Skeletal muscle cell (primary cell): ENCODE data around the gene SYNPO2.
"Not testable (repeated sequence)": the region's sequence is repeated elsewhere in the genome, so short reads cannot be mapped to it uniquely, and the experiment has no call there.

ENCODE experiments used
- DNase-seq: peaks from one replicate; pipeline ENCODE4 v3.0.0-alpha.2; 2010; ENCODE audit warnings: low read depth
- H3K4me3 ChIP-seq: 2 replicates; pipeline ENCODE4 v1.5.1; 2011; ENCODE audit warnings: low read depth, mild to moderate bottlenecking, control low read depth, low read length, moderate library complexity

Gene SYNPO2

DNA sequence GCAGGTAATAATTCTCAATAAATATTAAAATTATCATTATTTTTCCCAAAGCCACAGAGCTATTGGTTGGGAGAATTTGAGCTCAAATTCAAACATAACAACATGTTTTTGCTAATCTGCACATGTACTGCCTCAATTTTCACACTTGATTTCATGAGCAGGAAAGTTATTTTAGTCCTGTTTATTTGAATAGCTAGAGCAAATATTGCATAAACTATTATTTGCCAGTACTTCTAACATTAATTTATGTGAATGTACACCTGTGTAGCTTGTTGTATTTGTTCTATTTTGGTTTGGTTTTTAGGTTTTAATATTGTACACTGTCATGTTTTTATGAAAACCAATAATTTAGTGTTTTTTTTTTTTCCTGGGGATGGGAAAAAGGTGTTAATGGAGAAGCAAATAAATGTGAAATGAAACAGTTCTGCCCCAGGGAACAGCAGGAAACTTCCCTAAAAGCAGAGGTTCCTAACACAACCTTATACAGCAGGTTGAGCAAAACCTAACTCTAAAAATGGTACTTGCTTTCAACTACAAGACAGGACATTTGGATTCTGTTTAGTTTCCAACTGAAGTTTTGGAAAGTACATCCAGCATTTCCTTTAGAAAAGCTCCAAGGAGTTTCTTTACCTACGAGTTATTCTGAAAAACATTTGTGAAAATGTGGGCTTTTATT, 99.4 kb downstream of the SYNPO2 start:
- no peak for DNase-seq
- no peak overlapping the region for H3K4me3 ChIP-seq

DNA sequence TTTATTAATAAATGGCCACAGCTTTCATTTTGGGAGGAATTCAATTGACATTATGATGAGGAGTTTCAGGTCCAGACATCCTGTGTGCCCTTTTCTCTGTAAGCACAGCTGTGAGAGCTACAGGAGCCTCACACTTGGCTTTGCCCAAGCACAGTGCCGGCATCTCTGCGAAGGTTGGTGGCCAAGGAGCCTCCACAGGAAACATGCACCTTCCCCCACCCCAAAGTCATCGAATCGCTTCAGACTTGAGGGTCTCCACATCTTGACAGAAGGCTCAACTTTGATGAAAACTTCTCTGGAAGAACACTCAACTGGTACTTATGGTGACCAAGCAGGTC, 100.0 kb downstream of the SYNPO2 start:
- no peak for DNase-seq
- H3K4me3 ChIP-seq: no peak overlapping the region

DNA sequence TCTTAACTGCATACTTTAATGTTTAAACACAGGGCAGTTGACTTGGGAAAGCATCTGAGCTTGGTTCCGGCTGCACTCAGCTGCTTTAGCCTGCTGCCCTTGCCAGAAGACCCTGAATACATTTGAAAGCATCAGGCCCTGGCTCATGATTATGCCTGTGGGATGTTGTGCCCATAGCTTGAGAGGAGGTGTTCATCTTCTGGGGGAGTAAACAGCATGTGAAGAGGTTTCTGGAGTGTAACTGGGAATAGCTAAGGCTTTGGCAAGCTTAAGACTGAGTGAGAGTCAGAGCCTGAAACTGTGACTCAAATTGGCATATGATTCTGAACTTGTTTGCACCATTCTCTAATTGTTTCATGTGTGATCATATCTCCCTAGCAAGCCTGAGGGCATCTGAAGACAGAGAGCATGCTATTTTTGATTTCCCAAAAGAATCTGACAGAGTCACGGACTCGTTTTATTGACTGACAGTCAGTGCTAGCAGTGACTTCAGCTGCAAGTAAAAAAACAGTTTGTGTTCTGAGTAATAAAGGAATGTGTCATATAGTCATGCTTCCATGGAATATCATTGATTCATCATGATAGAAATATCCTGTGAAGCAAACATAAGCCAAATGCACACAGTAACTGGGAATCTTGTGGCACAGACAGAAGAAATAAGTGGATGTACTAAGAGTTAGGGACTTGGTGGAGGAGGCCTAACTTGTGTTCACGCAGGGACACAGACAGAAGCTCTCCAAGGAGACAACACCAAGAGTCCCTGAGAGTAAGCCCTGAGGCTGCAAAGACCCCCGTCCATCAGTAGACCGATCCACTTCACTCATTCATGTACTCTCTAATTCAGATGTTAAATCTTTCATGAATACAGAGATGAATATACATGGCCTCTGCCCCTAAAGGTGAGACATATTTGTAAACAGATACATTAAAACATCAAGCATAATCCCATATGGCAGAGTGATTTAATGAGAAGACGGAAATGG, 100.7 kb downstream of the SYNPO2 start:
- peak; percentile 76 for DNase-seq
- H3K4me3 ChIP-seq: no peak overlapping the region

DNA sequence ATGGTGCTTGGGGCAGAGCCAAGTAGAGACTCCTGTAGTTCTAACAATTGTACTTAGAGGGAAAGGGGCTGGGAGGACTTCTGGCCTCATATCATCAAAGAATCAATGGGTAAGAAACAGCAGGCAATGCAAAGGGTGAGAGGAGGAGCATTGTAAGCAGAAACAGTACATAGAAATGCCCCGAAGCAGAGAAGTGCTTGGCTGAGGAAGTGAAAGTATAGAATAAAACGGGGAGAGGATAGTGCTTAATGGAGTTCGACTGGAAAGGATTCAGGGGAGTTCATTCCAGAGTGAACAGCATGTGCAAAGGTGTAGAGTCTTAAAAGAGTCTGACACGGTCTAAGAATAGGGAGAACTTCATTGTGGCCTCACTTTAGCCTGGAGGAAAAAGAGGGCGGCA, 103.0 kb downstream of the SYNPO2 start:
- no peak for DNase-seq
- no peak overlapping the region for H3K4me3 ChIP-seq

DNA sequence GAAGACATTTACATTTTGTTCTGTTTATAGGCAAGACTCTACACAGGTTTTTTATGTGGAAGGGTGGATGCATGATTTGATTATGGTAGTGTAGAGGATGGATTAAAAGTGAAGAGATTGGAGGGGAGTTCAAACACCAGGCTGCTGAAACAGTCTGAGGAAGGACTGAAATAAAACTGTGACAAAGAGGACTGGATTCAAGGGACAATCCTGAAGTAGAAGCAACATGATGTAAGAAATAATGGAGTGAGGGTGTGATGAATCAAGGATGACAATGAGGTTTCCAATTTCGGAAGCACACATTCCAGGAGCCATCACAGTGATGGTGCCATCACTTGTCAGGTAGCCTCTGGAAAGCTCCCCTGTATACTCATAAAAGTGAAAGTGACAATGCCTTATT, 103.5 kb downstream of the SYNPO2 start:
- DNase-seq: no peak
- no peak overlapping the region for H3K4me3 ChIP-seq

DNA sequence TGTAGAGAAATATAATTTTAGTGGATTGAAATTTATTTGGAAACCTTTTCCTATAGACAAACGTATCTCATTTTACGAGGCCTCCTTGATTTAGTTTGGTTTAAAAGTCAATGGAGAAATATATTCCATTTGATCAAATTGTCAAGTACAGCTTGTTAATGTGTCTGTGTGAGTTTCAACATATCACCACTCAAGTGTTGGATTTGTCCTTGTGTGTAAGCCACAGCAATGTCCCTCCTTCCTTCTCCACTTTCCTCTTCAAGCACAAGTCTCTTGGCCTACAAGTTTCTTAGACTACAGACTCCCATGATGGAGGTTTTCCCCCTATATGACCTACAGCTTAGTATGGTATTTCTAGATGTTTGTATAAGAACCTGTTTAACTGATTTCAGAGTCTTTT, 104.7 kb downstream of the SYNPO2 start:
- no peak for DNase-seq
- no peak overlapping the region for H3K4me3 ChIP-seq

DNA sequence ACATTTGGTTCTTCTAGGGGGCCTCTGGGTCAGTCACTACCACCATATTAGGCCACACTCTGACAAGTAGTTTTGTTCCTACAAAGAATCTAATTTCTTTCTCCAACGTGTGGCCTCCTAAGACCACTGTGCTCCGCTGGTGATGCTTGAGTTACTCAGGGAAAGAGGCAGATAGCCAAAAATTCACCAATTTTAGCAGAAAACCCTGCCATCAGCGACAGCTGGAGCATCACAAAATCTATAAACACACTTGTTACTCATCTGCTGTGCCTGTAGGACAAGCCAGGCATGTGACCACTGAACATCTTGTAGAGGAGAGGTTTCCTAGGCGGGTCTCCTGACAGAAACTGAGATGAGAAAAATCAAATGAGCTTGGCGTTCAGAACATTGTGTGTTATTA, 105.4 kb downstream of the SYNPO2 start:
- no peak overlapping the region for H3K4me3 ChIP-seq
- DNase-seq: peak; percentile 20

DNA sequence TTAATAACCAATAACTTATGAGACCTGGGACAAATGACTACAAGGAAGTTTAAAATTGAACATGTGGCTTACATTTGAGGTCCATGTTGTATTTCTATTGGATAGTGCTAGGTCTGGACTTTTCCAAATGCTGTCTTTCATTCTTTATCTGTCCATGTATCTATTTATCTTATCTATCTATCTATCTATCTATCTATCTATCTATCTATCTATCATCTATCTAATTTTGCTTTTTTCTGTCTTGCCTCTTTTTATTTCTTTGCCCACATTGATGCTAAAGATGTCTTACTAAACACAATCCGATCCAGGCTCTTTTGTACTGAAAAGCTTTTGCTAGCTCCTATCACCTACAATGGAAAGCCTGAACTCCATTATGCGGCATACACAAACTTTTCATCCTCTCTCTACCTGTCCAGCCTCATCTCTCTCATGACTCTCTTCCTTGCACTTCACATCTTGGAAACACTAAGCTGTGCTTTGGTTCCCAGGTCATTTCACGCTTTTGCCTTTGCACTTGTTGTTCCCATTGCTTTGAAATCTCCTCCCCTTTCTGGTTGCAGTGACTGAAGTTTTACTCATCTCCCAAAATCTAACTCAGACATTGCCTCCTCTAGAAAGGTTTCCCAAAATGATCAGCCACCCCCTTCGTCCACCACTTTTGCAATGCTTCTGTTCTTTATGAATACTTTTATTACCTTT, 107.2 kb downstream of the SYNPO2 start:
- no peak for DNase-seq
- no peak overlapping the region for H3K4me3 ChIP-seq

DNA sequence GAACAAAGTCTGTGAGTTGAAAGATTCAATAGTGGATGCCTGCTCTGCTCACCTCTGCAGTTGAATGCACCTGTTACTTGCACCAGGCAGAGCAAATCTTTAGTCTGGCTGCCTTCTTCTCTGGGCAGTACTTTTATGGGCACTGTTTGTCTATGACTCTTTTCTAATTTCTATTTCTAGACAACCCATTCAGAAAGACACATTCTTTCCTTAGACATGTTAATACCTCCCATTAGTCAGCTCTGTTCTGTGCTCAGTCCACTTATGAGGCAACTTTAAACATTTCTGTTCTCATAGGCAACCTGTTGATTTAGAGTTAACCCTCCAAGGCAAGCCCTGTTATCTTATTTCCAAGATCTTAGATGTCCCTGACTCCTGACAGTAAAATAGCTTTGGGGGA, 108.9 kb downstream of the SYNPO2 start:
- no peak for DNase-seq
- no peak overlapping the region for H3K4me3 ChIP-seq

DNA sequence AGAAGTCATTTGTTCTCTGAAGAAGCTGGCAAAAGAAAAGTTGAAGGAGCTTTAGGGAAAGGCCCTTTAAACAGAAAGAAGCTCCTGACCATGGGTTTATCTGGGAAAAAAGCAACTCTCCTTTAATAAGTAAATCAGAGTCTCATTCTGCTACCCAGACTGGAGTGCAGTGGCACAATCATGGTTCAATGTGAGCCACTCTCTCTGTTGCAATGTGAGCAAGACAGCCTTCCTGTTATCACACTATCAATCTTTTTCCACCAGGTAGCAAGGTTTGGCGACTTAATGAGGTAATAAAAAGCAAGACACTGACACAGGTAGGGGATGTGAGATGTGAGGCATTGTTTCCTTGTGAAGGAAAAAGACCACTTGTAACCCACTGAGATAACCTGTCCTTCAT, 111.3 kb downstream of the SYNPO2 start:
- H3K4me3 ChIP-seq: no peak overlapping the region
- DNase-seq: no peak

DNA sequence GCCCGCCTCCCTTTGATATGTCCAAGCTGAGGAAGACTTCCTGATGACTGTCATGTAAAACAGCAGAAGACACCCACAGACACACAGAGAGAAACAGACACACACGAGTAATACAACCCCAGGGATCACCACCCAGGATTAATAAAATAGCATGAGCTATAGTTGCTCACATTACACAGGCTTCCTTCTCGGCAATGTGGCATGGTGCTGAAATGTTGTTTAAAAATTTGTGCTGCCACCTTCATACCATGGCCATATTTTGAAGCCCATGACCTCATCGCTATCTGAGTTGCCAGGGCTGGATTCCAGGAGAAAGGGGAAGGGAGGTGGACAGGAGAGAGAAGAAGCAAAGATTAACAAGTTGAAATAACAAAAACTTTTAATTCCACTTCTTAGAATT, 111.7 kb downstream of the SYNPO2 start:
- H3K4me3 ChIP-seq: no peak overlapping the region

DNA sequence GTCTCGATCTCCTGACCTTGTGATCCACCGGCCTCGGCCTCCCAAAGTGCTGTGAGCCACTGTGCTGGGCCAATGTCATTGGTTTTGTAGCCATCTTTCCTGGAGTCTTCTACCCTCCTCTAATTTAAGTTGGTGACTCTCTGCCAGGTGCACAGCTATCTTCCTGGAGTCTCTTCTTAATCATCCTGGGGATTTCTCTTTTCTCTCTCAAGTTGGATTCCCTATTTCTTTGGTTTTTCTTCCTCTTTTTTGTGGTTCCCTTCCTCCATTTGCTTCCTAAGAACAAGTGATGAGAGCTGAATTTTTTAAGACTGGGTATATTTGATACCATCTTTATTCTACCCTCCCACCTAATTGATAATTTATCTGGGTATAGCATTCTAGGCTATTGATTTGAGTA, 113.8 kb downstream of the SYNPO2 start:
- no peak for DNase-seq

More for the DNA sequence above, 111.7 kb downstream of the SYNPO2 start:
- DNase-seq: no peak

DNA sequence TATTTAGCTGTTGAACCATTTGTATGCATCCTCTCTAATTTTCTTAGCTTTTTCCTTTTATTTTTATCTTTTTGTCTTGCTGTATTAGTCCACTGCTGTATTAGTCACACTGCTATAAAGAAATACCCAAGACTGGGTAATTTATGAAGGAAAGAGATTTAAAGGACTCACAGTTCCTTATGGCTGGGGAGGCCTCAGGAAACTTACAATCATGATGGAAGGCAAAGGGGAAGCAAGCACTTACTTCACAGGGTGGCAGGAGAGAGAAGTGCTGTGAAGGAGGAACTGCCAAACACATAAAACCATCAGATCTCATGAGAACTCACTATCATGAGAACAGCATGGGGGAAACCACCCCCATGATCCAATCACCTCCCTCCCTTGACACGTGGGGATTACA, 114.3 kb downstream of the SYNPO2 start:
- not testable (repeated sequence) for H3K4me3 ChIP-seq, DNase-seq

More for the DNA sequence above, 113.8 kb downstream of the SYNPO2 start:
- H3K4me3 ChIP-seq: no peak overlapping the region

DNA sequence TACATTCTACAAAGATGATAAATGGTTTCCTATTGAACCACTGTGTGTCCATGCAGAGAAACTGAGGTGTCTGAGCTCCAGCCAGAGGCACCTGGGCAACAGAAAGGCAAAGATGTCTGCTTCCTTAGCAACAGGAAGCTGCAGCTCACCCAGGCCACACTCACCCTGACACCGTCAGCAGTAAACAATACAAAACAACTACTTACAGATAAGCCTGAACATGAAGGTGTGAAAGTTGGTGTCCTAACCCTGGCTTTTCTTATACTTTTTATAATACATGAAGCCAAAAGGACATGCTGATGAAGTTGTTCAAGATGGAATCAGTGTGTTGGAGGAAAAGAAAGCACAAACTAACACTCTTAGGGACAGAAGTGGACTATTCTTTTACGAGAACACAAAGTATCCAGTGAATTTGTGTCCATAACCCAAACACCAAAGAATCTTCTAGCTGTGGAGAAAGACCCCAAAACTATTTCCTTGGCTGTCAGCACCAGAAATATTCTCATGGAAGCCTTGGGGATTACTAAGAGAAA, 117.3 kb downstream of the SYNPO2 start:
- DNase-seq: no peak
- H3K4me3 ChIP-seq: no peak overlapping the region

DNA sequence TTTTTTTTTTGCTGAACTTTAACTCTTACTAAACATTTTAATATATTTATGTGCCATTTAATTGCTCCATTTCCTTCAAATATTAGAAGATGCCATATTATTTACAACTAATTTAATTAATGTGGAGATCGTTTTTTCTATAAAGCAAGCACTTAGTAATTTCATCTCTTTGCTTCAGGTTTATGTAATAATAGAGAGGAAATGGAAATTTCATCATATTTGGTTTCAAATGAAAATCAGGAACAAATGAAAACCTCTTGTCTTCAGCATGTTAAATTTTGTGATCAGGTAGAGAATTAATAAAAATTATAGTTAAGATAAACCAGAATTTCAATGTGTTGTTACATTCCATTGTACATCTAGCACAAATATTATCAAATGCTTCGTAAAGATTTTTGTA, 120.1 kb downstream of the SYNPO2 start:
- H3K4me3 ChIP-seq: no peak overlapping the region
- DNase-seq: no peak

DNA sequence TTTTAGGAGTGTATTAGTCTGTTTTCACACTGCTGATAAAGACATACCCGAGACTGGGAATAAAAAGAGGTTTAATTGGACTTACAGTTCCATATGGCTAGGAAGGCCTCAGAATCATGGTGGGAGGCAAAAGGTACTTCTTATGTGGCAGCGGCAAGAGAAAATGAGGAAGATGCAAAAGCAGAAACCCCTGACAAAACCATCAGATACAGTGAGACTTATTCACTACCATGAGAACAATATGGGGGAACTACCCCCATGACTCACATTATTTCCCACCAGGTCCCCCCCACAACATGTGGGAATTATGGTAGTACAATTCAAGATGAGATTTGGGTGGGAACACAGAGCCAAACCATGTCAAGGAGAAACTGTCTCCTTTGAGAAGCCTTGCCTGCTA, 121.6 kb downstream of the SYNPO2 start:
- not testable (repeated sequence) for DNase-seq

DNA sequence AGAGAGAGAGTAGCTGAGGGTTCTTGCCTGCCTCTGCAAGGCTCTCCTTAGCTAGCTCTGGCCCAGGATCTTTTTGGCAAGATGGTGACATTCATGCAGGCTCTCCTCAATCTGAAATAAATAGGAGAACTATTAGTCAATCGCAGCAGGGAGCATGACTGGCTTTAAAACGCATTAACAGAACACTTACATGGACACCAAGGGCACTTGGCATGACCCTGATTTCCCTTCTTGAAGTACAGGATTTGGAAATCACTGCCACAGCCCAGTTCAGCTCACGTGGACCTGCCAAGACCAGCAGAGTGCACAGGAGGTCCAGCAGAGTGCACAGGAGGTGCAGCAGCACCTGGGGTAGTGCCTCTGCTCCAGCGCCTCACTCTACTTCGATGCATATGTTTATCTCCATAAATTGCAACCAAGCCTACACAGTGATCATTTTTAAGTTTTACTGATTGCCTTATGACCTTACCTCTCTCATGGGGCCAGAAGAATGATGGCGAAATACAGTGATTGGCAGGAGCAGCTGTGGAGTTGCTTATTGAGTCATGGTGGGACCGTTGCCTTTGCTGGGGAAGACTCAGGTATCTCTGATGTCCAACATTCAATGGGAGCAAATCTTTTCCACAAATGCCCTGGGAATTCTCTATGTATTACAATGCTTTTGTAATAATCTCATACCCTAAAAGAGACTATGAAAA, 122.4 kb downstream of the SYNPO2 start:
- no peak for DNase-seq
- H3K4me3 ChIP-seq: no peak overlapping the region

More for the DNA sequence above, 121.6 kb downstream of the SYNPO2 start:
- H3K4me3 ChIP-seq: not testable (repeated sequence)

DNA sequence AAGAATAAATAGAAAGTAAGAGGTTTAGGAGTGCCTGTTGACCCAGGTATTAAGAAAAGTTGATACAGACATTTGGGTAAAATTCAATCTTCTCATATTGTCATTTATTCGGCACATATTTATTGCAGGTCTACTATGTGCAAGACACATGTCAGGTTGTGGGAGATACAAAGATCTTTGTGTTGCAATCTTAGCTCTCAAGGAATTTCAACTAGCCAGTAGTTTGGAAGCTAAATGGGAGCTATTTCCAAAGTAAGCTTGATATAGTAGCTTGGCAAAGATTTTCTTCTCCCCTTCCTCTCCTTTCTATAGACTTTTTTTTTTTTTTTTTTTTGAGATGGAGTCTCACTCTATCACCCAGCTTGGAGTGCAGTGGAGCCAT, 122.9 kb downstream of the SYNPO2 start:
- no peak for DNase-seq
- H3K4me3 ChIP-seq: no peak overlapping the region

DNA sequence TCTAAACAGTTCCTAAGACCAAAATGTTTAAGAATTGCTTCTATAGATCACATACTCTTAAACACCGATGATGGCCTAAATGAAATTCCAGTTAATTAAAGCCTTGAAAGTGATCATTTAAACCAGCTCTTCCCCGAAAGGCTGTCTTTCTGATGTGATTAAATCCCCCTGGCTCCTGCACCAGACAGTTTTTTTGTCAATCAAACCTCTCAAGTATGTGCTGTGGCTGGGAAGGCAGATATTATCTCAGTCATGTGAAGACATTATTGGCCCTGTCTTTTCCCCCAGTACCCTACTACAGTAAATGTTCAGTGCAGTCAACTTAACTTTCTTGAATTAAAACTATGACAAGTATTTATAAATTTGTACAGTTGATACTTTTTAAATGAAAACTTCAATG, 126.0 kb downstream of the SYNPO2 start:
- DNase-seq: no peak
- H3K4me3 ChIP-seq: no peak overlapping the region
